Stimulated activated naive CD8-positive, alpha-beta T cell treated with anti-CD3 and anti-CD28 coated beads, Interleukin-15, Interleukin-2, amounts not matched to agents 100 ng/mL and 50 ng/mL, for 24 hours (primary cell): ENCODE data around the gene ACOT6.
"Not testable (repeated sequence)": the region's sequence is repeated elsewhere in the genome, so short reads cannot be mapped to it uniquely, and the experiment has no call there.

Experiments
- H3K27ac Mint-ChIP-seq: one replicate; pipeline ENCODE4 v1.8.0; 2021; ENCODE audit warnings: mild to moderate bottlenecking, mixed read lengths
- H3K27me3 Mint-ChIP-seq: one replicate; pipeline ENCODE4 v1.8.0; 2021; ENCODE audit warnings: mixed read lengths
- H3K36me3 Mint-ChIP-seq: one replicate; pipeline ENCODE4 v1.8.0; 2021; ENCODE audit warnings: low read depth, mixed read lengths
- H3K4me1 Mint-ChIP-seq: one replicate; pipeline ENCODE4 v1.8.0; 2021; ENCODE audit warnings: low read depth, mixed read lengths
- H3K4me3 Mint-ChIP-seq: one replicate; pipeline ENCODE4 v1.8.0; 2021; ENCODE audit warnings: mild to moderate bottlenecking, mixed read lengths
- H3K9me3 Mint-ChIP-seq: one replicate; pipeline ENCODE4 v1.8.0; 2021; ENCODE audit warnings: mixed read lengths

ACOT6 gene

GRCh38 chr14:73620268-73620667 is 8.0 kb downstream of the ACOT6 start:
- no peak overlapping the region for H3K4me3 Mint-ChIP-seq
- no peaks in the 10 kb centered on the region for H3K9me3 Mint-ChIP-seq
- no peaks in the 10 kb centered on the region for H3K36me3 Mint-ChIP-seq
- no peaks in the 10 kb centered on the region for H3K4me1 Mint-ChIP-seq
- no peaks in the 10 kb centered on the region for H3K27me3 Mint-ChIP-seq
- no peak overlapping the region for H3K27ac Mint-ChIP-seq

- no peaks in the 10 kb centered on the region for H3K9me3 Mint-ChIP-seq
- no peak overlapping the region for H3K27ac Mint-ChIP-seq
- no peaks in the 10 kb centered on the region for H3K4me1 Mint-ChIP-seq
- H3K27me3 Mint-ChIP-seq: no peaks in the 10 kb centered on the region
- H3K4me3 Mint-ChIP-seq: no peak overlapping the region
- H3K36me3 Mint-ChIP-seq: no peaks in the 10 kb centered on the region
These were observed 11.3 kb downstream of the ACOT6 start for GRCh38 chr14:73623504-73624054.

DNA sequence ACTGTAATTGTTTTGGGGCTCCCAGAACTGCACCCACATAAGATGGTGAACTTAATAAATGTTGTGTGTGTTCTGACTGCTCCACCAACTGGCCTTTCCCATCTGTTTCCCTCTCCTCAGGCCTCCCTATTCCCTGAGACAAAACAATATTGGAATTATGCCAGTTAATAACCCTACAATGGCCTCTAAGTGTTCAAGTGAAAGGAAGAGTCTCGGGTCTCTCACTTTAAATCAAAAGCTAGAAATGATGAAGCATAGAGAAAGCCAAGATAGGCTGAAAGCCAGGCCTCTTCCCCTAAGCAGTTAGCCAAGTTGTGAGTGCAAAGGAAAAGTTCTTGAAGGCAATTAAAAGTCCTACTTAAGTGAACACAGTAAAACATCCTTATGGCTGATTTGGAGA is 13.4 kb downstream of the ACOT6 start:
- Mint-ChIP-seq H3K9me3 (no peaks in the 10 kb centered on the region), H3K4me1 (no peaks in the 10 kb centered on the region), H3K4me3 (no peak overlapping the region), H3K36me3 (no peaks in the 10 kb centered on the region), H3K27ac (no peak overlapping the region), H3K27me3 (no peaks in the 10 kb centered on the region)

- no peaks in the 10 kb centered on the region for H3K9me3 Mint-ChIP-seq
- H3K4me3 Mint-ChIP-seq: no peak overlapping the region
- no peaks in the 10 kb centered on the region for H3K27me3 Mint-ChIP-seq
- no peak overlapping the region for H3K27ac Mint-ChIP-seq
- H3K4me1 Mint-ChIP-seq: no peaks in the 10 kb centered on the region
- H3K36me3 Mint-ChIP-seq: no peaks in the 10 kb centered on the region
These were observed 14.8 kb downstream of the ACOT6 start for GRCh38 chr14:73627151-73627558.

GRCh38 chr14:73630009-73630780 is 17.9 kb downstream of the ACOT6 start:
- no peak overlapping the region for H3K4me3 Mint-ChIP-seq
- H3K4me1 Mint-ChIP-seq: peaks cover 8% of the 10 kb centered on the region
- H3K36me3 Mint-ChIP-seq: no peaks in the 10 kb centered on the region
- peaks cover 4% of the 10 kb centered on the region for H3K27me3 Mint-ChIP-seq
- no peaks in the 10 kb centered on the region for H3K9me3 Mint-ChIP-seq
- no peak overlapping the region for H3K27ac Mint-ChIP-seq

GRCh38 chr14:73633116-73634010 is 21.0 kb downstream of the ACOT6 start:
- H3K27me3 Mint-ChIP-seq: peaks cover 4% of the 10 kb centered on the region
- H3K4me1 Mint-ChIP-seq: peaks cover 8% of the 10 kb centered on the region
- no peaks in the 10 kb centered on the region for H3K9me3 Mint-ChIP-seq
- peak overlapping the region; percentile 57 for H3K27ac Mint-ChIP-seq
- peak overlapping the region; percentile 59 for H3K4me3 Mint-ChIP-seq
- H3K36me3 Mint-ChIP-seq: no peaks in the 10 kb centered on the region

DNA sequence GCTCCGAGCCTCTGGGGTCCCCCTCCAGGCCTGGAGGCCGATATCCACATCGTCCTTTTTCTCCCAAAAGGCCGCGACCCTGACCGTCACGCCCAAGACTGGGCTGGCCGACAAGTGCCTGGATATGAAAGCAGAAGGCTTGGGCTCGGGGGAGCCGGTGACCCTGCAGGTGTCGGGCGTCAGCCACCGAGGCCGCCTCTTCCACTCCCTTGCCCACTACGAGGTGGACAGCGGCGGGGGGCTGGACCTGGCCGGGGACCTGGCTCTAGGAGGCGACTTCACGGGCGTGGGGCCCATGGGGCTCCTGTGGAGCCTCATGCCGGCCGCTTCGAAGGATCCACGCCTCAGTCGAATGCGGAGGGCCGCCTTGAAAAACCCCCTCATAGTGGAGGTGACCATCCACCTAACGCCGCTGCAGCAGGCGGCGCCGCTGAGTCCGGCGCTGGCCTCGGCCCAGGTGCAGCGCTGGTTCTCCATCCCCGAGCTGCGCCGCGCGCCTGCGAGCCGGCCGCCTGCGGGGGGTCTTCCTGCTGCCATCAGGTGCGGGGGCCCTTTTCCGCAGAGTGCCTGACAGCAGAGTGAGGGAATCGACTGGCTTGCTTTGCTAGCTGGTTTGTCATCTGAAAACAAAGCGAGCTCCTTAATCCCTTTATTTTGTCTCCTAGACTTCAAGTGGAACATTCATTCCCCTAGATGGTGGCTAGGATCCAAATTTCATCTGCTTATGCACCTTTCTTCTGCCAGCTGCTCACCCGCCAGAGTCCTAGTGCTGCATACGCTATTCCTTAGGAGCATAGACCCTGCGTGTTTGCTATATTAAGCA is 21.9 kb downstream of the ACOT6 start:
- peaks cover 4% of the 10 kb centered on the region for H3K27me3 Mint-ChIP-seq
- H3K36me3 Mint-ChIP-seq: no peaks in the 10 kb centered on the region
- peak overlapping the region; percentile 57 for H3K27ac Mint-ChIP-seq
- peaks cover 11% of the 10 kb centered on the region for H3K4me1 Mint-ChIP-seq
- peak overlapping the region; percentile 59 for H3K4me3 Mint-ChIP-seq
- no peaks in the 10 kb centered on the region for H3K9me3 Mint-ChIP-seq

- H3K4me1 Mint-ChIP-seq: peaks cover 11% of the 10 kb centered on the region
- not testable (repeated sequence) for H3K36me3 Mint-ChIP-seq, H3K27me3 Mint-ChIP-seq, H3K4me3 Mint-ChIP-seq, H3K27ac Mint-ChIP-seq, H3K9me3 Mint-ChIP-seq
These were observed 24.0 kb downstream of the ACOT6 start for GRCh38 chr14:73636355-73636754.

- H3K27me3 Mint-ChIP-seq: peaks cover 4% of the 10 kb centered on the region
- no peak overlapping the region for H3K27ac Mint-ChIP-seq
- H3K4me1 Mint-ChIP-seq: peaks cover 11% of the 10 kb centered on the region
- no peaks in the 10 kb centered on the region for H3K9me3 Mint-ChIP-seq
- H3K4me3 Mint-ChIP-seq: no peak overlapping the region
- no peaks in the 10 kb centered on the region for H3K36me3 Mint-ChIP-seq
These were observed 25.5 kb downstream of the ACOT6 start for GRCh38 chr14:73637830-73638229.

- Mint-ChIP-seq H3K27me3 (no peaks in the 10 kb centered on the region), H3K27ac (no peak overlapping the region), H3K4me3 (no peak overlapping the region), H3K4me1 (peaks cover 20% of the 10 kb centered on the region), H3K9me3 (no peaks in the 10 kb centered on the region), H3K36me3 (no peaks in the 10 kb centered on the region)
These were observed 28.6 kb downstream of the ACOT6 start for GRCh38 chr14:73640796-73641365.

- no peaks in the 10 kb centered on the region for H3K27me3 Mint-ChIP-seq
These were observed 32.4 kb downstream of the ACOT6 start, which contains the start of gene DNAL1 for GRCh38 chr14:73644531-73645247. DNAL1 (plus strand) TSS chr14:73644986; CDS start chr14:73645040, 54 bp downstream.

DNA sequence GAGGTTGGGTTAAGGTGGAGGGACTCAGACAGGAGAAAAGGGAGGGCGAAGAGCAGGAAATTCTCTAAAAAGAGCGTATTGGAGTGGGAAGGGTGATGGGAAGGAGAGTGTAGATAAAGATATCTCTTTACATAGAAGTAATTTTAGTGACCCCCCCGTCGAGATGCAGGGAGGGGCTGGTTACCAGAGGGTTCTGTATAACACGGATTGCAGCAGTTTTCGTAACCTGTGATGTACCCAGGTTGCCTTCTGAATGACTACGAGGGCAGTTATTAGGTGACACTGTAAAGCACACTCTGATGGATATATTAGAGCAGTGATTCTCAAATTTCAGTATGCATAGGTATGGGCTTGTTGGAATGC is 32.9 kb downstream of the ACOT6 start:
- Mint-ChIP-seq H3K36me3 (no peaks in the 10 kb centered on the region), H3K4me1 (peaks cover 17% of the 10 kb centered on the region), H3K4me3 (peak overlapping the region; percentile 98), H3K27me3 (no peaks in the 10 kb centered on the region), H3K27ac (peak overlapping the region; percentile 91), H3K9me3 (no peaks in the 10 kb centered on the region)

More at GRCh38 chr14:73644531-73645247, 32.4 kb downstream of the ACOT6 start, which contains the start of gene DNAL1:
- H3K4me3 Mint-ChIP-seq: peak within 1 kb of the TSS; percentile 98
- H3K4me1 Mint-ChIP-seq: peaks cover 17% of the 10 kb centered on the region
- H3K36me3 Mint-ChIP-seq: no peaks in the 10 kb centered on the region
- H3K9me3 Mint-ChIP-seq: no peaks in the 10 kb centered on the region
- H3K27ac Mint-ChIP-seq: peak within 1 kb of the TSS; percentile 91

DNA sequence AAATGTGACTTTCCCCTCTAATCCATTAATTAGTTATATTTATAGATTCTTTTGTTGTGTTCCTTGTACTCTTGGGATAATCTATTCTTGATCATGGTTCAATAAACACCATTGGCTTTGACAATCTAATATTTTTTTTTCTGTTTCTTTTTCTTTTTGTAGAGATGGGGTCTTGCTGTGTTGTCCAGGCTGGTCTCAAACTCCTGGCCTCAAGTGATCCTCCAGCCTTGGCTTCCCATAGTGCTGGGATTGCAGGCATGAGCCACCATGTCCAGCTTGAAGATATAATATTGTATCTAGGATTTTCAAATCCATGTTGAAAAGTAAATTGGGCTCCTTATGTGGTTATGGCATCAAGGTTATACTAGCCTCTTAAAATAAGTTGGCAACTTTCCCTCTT is 38.7 kb downstream of the ACOT6 start:
- H3K4me1 Mint-ChIP-seq: no peaks in the 10 kb centered on the region
- no peaks in the 10 kb centered on the region for H3K27me3 Mint-ChIP-seq
- no peak overlapping the region for H3K27ac Mint-ChIP-seq
- H3K4me3 Mint-ChIP-seq: no peak overlapping the region
- peaks cover 3% of the 10 kb centered on the region for H3K36me3 Mint-ChIP-seq
- no peaks in the 10 kb centered on the region for H3K9me3 Mint-ChIP-seq

GRCh38 chr14:73655851-73656250 is 43.5 kb downstream of the ACOT6 start:
- H3K4me1 Mint-ChIP-seq: no peaks in the 10 kb centered on the region
- H3K27me3 Mint-ChIP-seq: no peaks in the 10 kb centered on the region
- H3K9me3 Mint-ChIP-seq: no peaks in the 10 kb centered on the region
- H3K4me3 Mint-ChIP-seq: no peak overlapping the region
- peaks cover 7% of the 10 kb centered on the region for H3K36me3 Mint-ChIP-seq
- H3K27ac Mint-ChIP-seq: no peak overlapping the region
